ENCODE results near the gene MARS2. TPM values are rescaled to one million over a fixed set of nuclear protein-coding genes. Genes with fewer than 3 reads are reported as not detected.

Gene MARS2
- polyA plus RNA-seq, 3 donors, result 7.0 to 8.0 (median 7.8) TPM

Other genes with a start within 250 kb of the MARS2 start
- gene HSPD1, start 205.5 kb upstream of the MARS2 start, polyA plus RNA-seq (ENCODE audit: insufficient read length in 3 of 3), result 100 to 1,000 TPM; 602 to 701 (median 616) TPM
- 100 to 1,000 TPM; 214 to 298 (median 286) TPM for gene HSPE1, start 205.0 kb upstream of the MARS2 start, polyA plus RNA-seq (ENCODE audit: insufficient read length in 3 of 3)
- gene MOB4, start 189.3 kb upstream of the MARS2 start, polyA plus RNA-seq (ENCODE audit: insufficient read length in 3 of 3), result 10 to 100 TPM; 39.7 to 56.6 (median 41.6) TPM
- gene RFTN2, start 29.8 kb upstream of the MARS2 start, polyA plus RNA-seq (ENCODE audit: insufficient read length in 3 of 3), result 10 to 100 TPM; 17.2 to 18.6 (median 17.4) TPM
- gene BOLL, start 80.0 kb downstream of the MARS2 start, polyA plus RNA-seq (ENCODE audit: insufficient read length in 3 of 3), result under 1 TPM in 2 of 3 donors, not detected in 1; 0.06 to 0.08 TPM
- gene PLCL1, start 99.2 kb downstream of the MARS2 start, polyA plus RNA-seq (ENCODE audit: insufficient read length in 3 of 3), result 10 to 100 TPM; 15.3 to 20.8 (median 16.6) TPM